ENCODE measurements around the gene TP53BP1. TPM values are rescaled to one million over a fixed set of nuclear protein-coding genes. Genes with fewer than 3 reads are reported as not detected.
A peak's percentile ranks its signal among the peaks of the same experiment; 100 is the strongest.

TP53BP1 gene
- total RNA-seq, 4 donors from 2014 or later, result 46.4 to 98.0 (median 72.7) TPM

DNA sequence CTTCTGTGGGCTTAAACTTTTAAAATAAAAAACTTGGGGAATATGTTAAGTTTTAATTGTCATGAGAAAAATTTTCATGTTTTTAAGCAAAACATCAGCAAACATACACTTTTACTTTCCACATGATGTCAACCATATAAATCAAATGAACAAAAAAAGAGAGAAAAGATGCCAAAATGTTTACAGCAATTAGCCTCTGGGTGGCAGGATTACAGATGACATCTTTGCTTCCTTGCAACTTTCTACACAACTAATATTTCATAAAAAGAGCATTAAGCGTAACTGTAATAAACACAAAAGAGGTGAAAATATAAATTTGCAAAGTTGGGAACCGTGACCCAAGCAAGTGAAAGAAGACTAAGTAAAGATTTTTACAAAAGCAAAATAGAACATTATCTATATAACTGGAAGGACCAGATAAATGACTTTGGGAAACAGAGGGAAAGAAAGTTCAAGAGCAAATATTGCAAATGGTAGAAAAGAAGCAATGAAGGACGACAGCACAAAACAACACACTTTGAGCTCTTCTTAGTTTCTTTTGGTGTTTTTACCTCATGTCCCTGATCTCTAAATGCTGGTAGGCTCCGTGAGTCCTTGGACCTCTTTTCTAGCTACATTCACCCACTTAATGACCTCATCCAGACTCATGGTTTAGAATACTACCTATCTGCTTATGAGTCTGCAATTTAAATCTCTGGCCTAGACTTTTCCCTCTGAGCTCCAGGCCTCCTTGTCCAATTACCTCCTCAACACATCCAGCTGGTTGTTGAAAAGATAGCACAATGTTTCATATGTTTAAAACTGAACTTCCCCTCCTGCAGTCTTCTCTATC lies 9.4 kb downstream of the TP53BP1 start:
- peaks cover 5 to 10% of the 10 kb centered on the region in 2 donors for H3K4me1 ChIP-seq
- H3K9me3 ChIP-seq, result no peaks in the 10 kb centered on the region
- H3K4me3 ChIP-seq (replicated peaks in 1 of 3), result no peak overlapping the region
- H3K27me3 ChIP-seq, result no peaks in the 10 kb centered on the region
- intact Hi-C loops (cut with DNase I), result no loop called here
- DNase-seq, result no peak
- 79 to 84% methylated on average over 4 of the region's 4 CpGs for WGBS, 2 donors
- no peak for TF ChIP-seq POLR2A (IDR thresholded peaks at IDR 0.05)
- TF ChIP-seq, protein P1, sequence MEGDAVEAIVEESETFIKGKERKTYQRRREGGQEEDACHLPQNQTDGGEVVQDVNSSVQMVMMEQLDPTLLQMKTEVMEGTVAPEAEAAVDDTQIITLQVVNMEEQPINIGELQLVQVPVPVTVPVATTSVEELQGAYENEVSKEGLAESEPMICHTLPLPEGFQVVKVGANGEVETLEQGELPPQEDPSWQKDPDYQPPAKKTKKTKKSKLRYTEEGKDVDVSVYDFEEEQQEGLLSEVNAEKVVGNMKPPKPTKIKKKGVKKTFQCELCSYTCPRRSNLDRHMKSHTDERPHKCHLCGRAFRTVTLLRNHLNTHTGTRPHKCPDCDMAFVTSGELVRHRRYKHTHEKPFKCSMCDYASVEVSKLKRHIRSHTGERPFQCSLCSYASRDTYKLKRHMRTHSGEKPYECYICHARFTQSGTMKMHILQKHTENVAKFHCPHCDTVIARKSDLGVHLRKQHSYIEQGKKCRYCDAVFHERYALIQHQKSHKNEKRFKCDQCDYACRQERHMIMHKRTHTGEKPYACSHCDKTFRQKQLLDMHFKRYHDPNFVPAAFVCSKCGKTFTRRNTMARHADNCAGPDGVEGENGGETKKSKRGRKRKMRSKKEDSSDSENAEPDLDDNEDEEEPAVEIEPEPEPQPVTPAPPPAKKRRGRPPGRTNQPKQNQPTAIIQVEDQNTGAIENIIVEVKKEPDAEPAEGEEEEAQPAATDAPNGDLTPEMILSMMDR (IDR thresholded peaks at IDR 0.05), result peak in 3 of 6 experiments; percentile 22 to 34 (median 27)
- H3K27ac ChIP-seq, result no peak overlapping the region
- peaks cover 10 to 17% of the 10 kb centered on the region in 2 donors for H3K36me3 ChIP-seq

DNA sequence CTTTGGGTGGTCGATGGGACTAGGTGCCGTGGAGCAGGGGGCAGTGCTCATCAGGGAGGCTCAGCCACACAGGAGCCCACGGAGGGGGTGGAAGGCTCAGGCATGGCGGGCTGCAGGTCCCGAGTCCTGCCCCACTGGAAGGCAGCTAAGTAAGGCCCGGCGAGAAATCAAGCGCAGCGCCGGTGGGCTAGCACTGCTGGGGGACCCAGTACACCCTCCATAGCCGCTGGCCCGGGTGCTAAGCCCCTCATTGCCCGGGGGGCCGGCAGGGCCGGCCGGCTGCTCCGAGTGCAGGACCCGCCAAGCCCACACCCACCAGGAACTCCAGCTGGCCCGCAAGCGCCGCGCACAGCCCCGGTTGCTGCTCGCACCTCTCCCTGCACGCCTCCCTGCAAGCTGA lies 19.1 kb downstream of the TP53BP1 start:
- no peak overlapping the region for H3K27ac ChIP-seq
- WGBS, 2 donors, result 98 to 100% methylated on average over 7 to 10 of the region's 25 CpGs

DNA sequence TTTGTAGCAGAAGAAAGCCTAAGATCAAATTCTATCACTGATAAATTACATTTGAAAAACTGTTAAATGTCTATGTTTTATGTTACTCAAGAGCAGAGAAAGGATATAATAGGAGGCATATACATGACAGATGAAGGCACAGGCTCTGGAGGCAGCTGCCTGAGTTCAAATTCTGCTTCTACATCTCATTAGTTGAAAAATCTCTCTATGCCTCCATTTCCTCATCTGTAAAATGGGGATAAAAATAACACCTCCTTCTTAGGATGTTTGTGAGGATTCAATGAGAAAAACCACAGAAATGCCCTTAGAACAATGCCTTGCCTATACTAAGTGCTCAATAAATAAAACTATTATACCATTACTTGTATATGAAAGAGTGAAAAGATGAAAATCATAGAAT lies 21.0 kb downstream of the TP53BP1 start:
- peaks cover 48 to 63% of the 10 kb centered on the region in 2 donors for H3K36me3 ChIP-seq
- intact Hi-C loops (cut with DNase I), result no loop called here
- TF ChIP-seq, protein P1 (IDR thresholded peaks at IDR 0.05), result no peak
- TF ChIP-seq POLR2A (IDR thresholded peaks at IDR 0.05), result no peak

More for the DNA sequence above, 19.1 kb downstream of the TP53BP1 start:
- Histone ChIP-seq H3K4me3 (replicated peaks in 1 of 3) (no peak overlapping the region), H3K9me3 (no peaks in the 10 kb centered on the region), H3K4me1 (no peaks in the 10 kb centered on the region), H3K27me3 (no peaks in the 10 kb centered on the region), H3K36me3 (peaks cover 51 to 75% of the 10 kb centered on the region in 2 donors)
- TF ChIP-seq, protein P1 (IDR thresholded peaks at IDR 0.05), result no peak
- TF ChIP-seq POLR2A (IDR thresholded peaks at IDR 0.05), result no peak
- DNase-seq, result no peak
- intact Hi-C loops (cut with DNase I), result no loop called here

DNA sequence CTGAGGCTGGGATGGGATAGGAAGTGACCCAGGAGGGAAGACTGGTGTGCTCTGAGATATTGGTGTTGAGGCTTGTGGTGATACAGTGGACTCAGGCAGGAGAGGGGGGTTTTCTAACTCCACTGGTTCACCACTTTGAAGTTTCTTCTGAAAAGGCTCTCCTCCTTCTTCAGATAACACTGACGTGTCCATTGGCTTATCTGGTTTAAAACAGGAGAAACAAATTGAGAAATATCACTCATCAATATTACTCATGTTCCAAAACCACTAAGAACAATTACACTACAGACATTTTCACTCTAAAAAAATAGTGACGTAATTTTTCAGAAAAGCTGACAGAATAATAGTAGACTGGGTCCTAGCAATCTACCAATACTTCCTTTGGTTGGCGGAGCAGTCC lies 23.1 kb downstream of the TP53BP1 start:
- no peak overlapping the region for H3K4me3 ChIP-seq (replicated peaks in 1 of 3)
- H3K9me3 ChIP-seq, result no peaks in the 10 kb centered on the region
- peaks cover 44 to 54% of the 10 kb centered on the region in 2 donors for H3K36me3 ChIP-seq
- H3K4me1 ChIP-seq, result no peaks in the 10 kb centered on the region
- no peak overlapping the region for H3K27ac ChIP-seq
- intact Hi-C loops (cut with DNase I), result no loop called here
- no peaks in the 10 kb centered on the region for H3K27me3 ChIP-seq
- no peak for TF ChIP-seq POLR2A (IDR thresholded peaks at IDR 0.05)
- TF ChIP-seq, protein P1 (IDR thresholded peaks at IDR 0.05), result no peak
- no peak for DNase-seq
- WGBS, 2 donors, result 89 to 90% methylated on average over 3 of the region's 3 CpGs

More for the DNA sequence above, 21.0 kb downstream of the TP53BP1 start:
- Histone ChIP-seq H3K9me3 (no peaks in the 10 kb centered on the region), H3K27ac (no peak overlapping the region), H3K4me1 (no peaks in the 10 kb centered on the region), H3K4me3 (replicated peaks in 1 of 3) (no peak overlapping the region), H3K27me3 (no peaks in the 10 kb centered on the region)
- no peak for DNase-seq

DNA sequence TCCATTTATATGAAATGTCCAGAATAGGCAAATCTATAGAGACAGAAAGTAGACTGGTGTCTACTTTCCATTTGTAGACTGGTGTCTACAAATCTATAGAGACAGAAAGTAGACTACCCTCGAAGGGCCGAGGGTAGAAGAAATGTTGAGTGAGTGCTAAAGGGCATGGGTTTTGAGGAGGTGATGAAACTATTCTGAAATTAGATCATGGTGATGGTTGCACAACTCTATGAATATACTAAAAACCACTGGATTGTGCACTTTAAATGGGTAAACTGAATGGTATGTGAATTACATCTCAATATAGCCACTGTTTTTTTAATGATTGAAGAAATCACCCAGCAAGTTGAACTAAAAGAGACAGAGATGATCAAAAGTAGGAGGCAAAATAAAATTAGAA lies 27.9 kb downstream of the TP53BP1 start:
- Histone ChIP-seq H3K27ac (no peak overlapping the region), H3K36me3 (peaks cover 15 to 31% of the 10 kb centered on the region in 2 donors), H3K4me3 (replicated peaks in 1 of 3) (no peak overlapping the region), H3K27me3 (no peaks in the 10 kb centered on the region), H3K9me3 (no peaks in the 10 kb centered on the region), H3K4me1 (no peaks in the 10 kb centered on the region)
- 66 to 68% methylated on average over 2 of the region's 2 CpGs for WGBS, 2 donors
- intact Hi-C loops (cut with DNase I), result no loop called here
- TF ChIP-seq, protein P1 (IDR thresholded peaks at IDR 0.05), result no peak
- TF ChIP-seq POLR2A (IDR thresholded peaks at IDR 0.05), result no peak
- no peak for DNase-seq
